Sigmoid colon (tissue), 4 donors: ENCODE data around the gene DYNLT4.
"Not testable (repeated sequence)": the region's sequence is repeated elsewhere in the genome, so short reads cannot be mapped to it uniquely, and the experiment has no call there.

Experiments
- CTCF ChIP-seq, 4 experiments: fragments of 450-650 bp in 3 of 4; fragments of 200-600 bp in 1 of 4; IDR thresholded peaks; one replicate each; pipeline ENCODE4 v1.5.1; 2016 to 2019; ENCODE audit warnings: antibody characterized with exemption in 4 of 4, mild to moderate bottlenecking in 3 of 4, moderate library complexity in 2 of 4
- EP300 ChIP-seq, 4 donors: sonication (generic); formaldehyde crosslinking; IDR thresholded peaks; one replicate each; pipeline ENCODE4 v1.6.1; 2017; ENCODE audit warnings: antibody characterized with exemption in 4 of 4
- POLR2A ChIP-seq, 2 donors: fragments of 450-650 bp; IDR thresholded peaks; one replicate each; pipeline ENCODE4 v1.6.1; 2016; ENCODE audit warnings: antibody characterized with exemption in 2 of 2, mild to moderate bottlenecking in 2 of 2, moderate library complexity in 2 of 2

DNA sequence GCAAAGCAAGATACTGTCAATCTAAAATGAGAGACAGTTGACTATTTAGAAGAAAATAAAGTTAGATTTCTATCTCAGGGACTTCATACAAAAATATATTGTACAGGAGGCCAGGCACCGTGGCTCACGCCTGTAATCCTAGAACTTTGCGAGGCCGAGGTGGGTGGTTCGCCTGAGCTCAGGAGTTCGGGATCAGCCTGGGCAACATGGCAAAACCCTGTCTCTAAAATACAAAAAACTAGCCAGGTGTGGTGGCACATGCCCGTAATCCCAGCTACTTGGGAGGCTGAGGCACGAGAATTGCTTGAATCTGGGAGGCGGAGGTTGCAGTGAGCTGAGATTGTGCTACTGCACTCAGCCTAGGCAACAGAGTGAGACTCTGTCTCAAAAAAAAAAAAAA lies 8.8 kb upstream of the DYNLT4 start:
- TF ChIP-seq POLR2A, EP300, CTCF (IDR thresholded peaks at IDR 0.05): not testable (repeated sequence)
